ENCODE results near the gene ACOT7. TPM values are rescaled to one million over a fixed set of nuclear protein-coding genes. Genes with fewer than 3 reads are reported as not detected.

Gene ACOT7
- total and polyA plus RNA-seq, 2 donors from 2014 or later: 23.0 to 135 TPM

Small RNAs within 50 kb of the gene (microRNA-seq; reads per million reads assigned to microRNA genes)
- not detected for gene MIR4252

Other genes starting within 250 kb of the ACOT7 start
- 0.85 TPM for gene CHD5, start 213.4 kb downstream of the ACOT7 start, total RNA-seq
- gene CHD5, start 213.4 kb downstream of the ACOT7 start, polyA plus RNA-seq (ENCODE audit: insufficient read depth, low read depth, low replicate concordance): 0.54 TPM
- 377 TPM for gene RPL22, start 194.2 kb downstream of the ACOT7 start, total RNA-seq
- 605 TPM for gene RPL22, start 194.2 kb downstream of the ACOT7 start, polyA plus RNA-seq (ENCODE audit: insufficient read depth, low read depth, low replicate concordance)
- gene RNF207, start 187.6 kb downstream of the ACOT7 start, total RNA-seq: 43.6 TPM
- 7.7 TPM for gene RNF207, start 187.6 kb downstream of the ACOT7 start, polyA plus RNA-seq (ENCODE audit: insufficient read depth, low read depth, low replicate concordance)
- gene ICMT, start 157.8 kb downstream of the ACOT7 start, total RNA-seq: 73.0 TPM
- gene ICMT, start 157.8 kb downstream of the ACOT7 start, polyA plus RNA-seq (ENCODE audit: insufficient read depth, low read depth, low replicate concordance): 43.4 TPM
- gene HES3, start 149.6 kb downstream of the ACOT7 start, total RNA-seq: not detected
- gene HES3, start 149.6 kb downstream of the ACOT7 start, polyA plus RNA-seq (ENCODE audit: insufficient read depth, low read depth, low replicate concordance): not detected
- gene GPR153, start 132.7 kb downstream of the ACOT7 start, total RNA-seq: 8.6 TPM
- 1.1 TPM for gene GPR153, start 132.7 kb downstream of the ACOT7 start, polyA plus RNA-seq (ENCODE audit: insufficient read depth, low read depth, low replicate concordance)
- gene HES2, start 26.2 kb upstream of the ACOT7 start, total RNA-seq: 1.3 TPM
- gene HES2, start 26.2 kb upstream of the ACOT7 start, polyA plus RNA-seq (ENCODE audit: insufficient read depth, low read depth, low replicate concordance): 1.6 TPM
- 14.2 TPM for gene ESPN, start 31.0 kb upstream of the ACOT7 start, total RNA-seq
- gene ESPN, start 31.0 kb upstream of the ACOT7 start, polyA plus RNA-seq (ENCODE audit: insufficient read depth, low read depth, low replicate concordance): 112 TPM
- gene TNFRSF25, start 72.4 kb upstream of the ACOT7 start, total RNA-seq: 13.8 TPM
- gene TNFRSF25, start 72.4 kb upstream of the ACOT7 start, polyA plus RNA-seq (ENCODE audit: insufficient read depth, low read depth, low replicate concordance): 7.6 TPM
- gene PLEKHG5, start 97.9 kb upstream of the ACOT7 start, total RNA-seq: 14.0 TPM
- gene PLEKHG5, start 97.9 kb upstream of the ACOT7 start, polyA plus RNA-seq (ENCODE audit: insufficient read depth, low read depth, low replicate concordance): 4.4 TPM
- 28.7 TPM for gene NOL9, start 160.7 kb upstream of the ACOT7 start, total RNA-seq
- gene NOL9, start 160.7 kb upstream of the ACOT7 start, polyA plus RNA-seq (ENCODE audit: insufficient read depth, low read depth, low replicate concordance): 4.3 TPM
- not detected for gene TAS1R1, start 161.5 kb upstream of the ACOT7 start, total RNA-seq
- gene TAS1R1, start 161.5 kb upstream of the ACOT7 start, polyA plus RNA-seq (ENCODE audit: insufficient read depth, low read depth, low replicate concordance): not detected
- 45.5 TPM for gene ZBTB48, start 186.2 kb upstream of the ACOT7 start, total RNA-seq
- 27.1 TPM for gene ZBTB48, start 186.2 kb upstream of the ACOT7 start, polyA plus RNA-seq (ENCODE audit: insufficient read depth, low read depth, low replicate concordance)
- gene KLHL21, start 209.1 kb upstream of the ACOT7 start, total RNA-seq: 25.0 TPM
- 13.9 TPM for gene KLHL21, start 209.1 kb upstream of the ACOT7 start, polyA plus RNA-seq (ENCODE audit: insufficient read depth, low read depth, low replicate concordance)
- 11.0 TPM for gene PHF13, start 220.0 kb upstream of the ACOT7 start, total RNA-seq
- 6.0 TPM for gene PHF13, start 220.0 kb upstream of the ACOT7 start, polyA plus RNA-seq (ENCODE audit: insufficient read depth, low read depth, low replicate concordance)
- 14.4 TPM for gene THAP3, start 231.1 kb upstream of the ACOT7 start, total RNA-seq
- gene THAP3, start 231.1 kb upstream of the ACOT7 start, polyA plus RNA-seq (ENCODE audit: insufficient read depth, low read depth, low replicate concordance): 28.7 TPM

Measured in kidney (tissue), 2 donors.